Transverse colon (tissue), 3 donors: ENCODE results near the gene HK1.

Experiments used
- CTCF ChIP-seq, 5 experiments: fragments of 200-600 bp in 3 of 5; fragments of 450-650 bp in 2 of 5; sonication (generic) in 3 of 5; IDR thresholded peaks; 1 replicate in 2 of 5; 2 replicates in 3 of 5; pipeline ENCODE4 v1.5.1; 2016 to 2017; ENCODE audit warnings: antibody characterized with exemption in 5 of 5, inconsistent platforms in 3 of 5, mild to moderate bottlenecking in 2 of 5, moderate library complexity in 1 of 5
- POLR2A ChIP-seq: fragments of 450-650 bp; IDR thresholded peaks from one replicate; pipeline ENCODE4 v1.6.1; 2016; ENCODE audit warnings: antibody characterized with exemption, mild to moderate bottlenecking, moderate library complexity

GRCh38 chr10:69437321-69438259 is 159.3 kb downstream of the HK1 start:
- TF ChIP-seq CTCF (IDR thresholded peaks at IDR 0.05) (no peak), POLR2A (no peak)
